Measurements from ENCODE around the gene ZSCAN30.

Gene ZSCAN30

DNA sequence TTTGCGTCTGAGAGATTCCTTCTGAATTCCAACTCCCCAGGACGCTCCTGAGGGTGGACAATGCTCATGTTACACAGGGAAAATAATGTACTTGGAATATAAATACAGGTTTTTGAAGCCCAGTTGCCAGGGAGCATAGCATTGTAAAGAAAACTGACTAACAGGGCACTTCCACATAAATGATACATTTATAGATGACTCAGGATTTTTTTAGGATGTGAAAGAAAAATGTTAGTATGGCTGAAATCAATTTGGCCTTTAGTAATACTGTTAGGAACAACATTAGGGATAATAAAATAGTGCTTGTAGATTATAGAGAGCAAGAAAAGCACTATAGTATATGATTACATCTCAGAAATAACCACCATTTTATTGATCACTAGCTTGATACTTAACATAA lies 25.6 kb downstream of the ZSCAN30 start:
- H3K27me3 Mint-ChIP-seq, result peaks cover 7% of the 10 kb centered on the region
- H3K4me3 Mint-ChIP-seq, result no peak overlapping the region
- peaks cover 55% of the 10 kb centered on the region for H3K36me3 Mint-ChIP-seq
- H3K27ac Mint-ChIP-seq, result peak overlapping the region; percentile 45
- CTCF ChIA-PET, result no interaction called here
- no peak for DNase-seq
- H3K4me1 Mint-ChIP-seq, result peaks cover 27% of the 10 kb centered on the region
- H3K9me3 Mint-ChIP-seq, result peaks cover 32% of the 10 kb centered on the region

DNA sequence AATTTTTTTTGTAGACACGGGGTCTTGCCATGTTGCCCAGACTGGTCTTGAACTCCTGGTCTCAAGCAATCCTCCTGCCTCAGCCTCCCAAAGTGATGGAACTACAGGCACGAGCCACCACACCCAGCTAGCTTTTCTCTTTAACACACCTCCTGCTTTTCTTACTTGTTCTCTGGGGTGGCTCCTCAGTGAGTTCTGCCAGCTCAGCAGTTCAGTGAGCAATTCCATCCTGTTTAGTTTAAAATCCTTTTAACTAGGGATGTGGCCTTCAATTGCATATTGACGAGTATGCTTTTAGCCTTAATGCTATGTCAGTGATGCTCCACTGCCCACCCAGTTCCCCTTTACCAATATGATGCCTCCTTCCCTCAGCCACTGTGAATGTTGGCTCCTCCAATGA lies 33.1 kb downstream of the ZSCAN30 start:
- no peak for DNase-seq
- H3K27me3 Mint-ChIP-seq, result no peaks in the 10 kb centered on the region
- no peaks in the 10 kb centered on the region for H3K4me1 Mint-ChIP-seq
- H3K4me3 Mint-ChIP-seq, result no peak overlapping the region
- H3K27ac Mint-ChIP-seq, result no peak overlapping the region
- peaks cover 34% of the 10 kb centered on the region for H3K9me3 Mint-ChIP-seq
- peaks cover 60% of the 10 kb centered on the region for H3K36me3 Mint-ChIP-seq
- CTCF ChIA-PET, result no interaction called here

DNA sequence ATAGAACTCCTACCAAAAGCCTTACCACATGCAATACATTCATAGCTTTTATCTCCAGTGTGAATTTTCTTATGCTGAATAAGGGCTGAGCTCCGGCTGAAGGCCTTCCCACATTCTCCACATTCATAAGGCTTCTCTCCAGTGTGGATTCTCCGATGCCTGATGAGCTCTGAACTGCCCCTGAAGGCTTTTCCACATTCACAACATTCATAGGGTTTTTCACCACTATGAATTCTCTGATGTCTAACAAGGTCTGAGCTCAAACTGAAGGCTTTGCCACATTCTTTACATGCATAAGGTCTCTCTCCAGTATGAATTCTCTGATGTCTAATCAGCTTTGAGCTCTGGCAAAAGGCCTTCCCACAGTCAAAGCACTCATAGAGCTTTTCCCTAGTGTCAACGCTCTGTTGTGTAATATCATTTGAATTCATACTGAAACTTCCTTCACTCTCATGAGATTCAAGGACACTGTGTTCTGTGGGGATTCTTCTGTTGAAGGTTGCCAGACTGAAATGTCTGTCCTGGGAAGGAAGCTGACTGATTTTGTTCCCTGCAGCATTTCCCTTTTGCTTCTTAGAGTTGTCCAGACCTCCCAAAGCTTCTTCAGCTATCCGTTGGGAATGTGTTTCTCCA lies 36.3 kb downstream of the ZSCAN30 start:
- Mint-ChIP-seq H3K36me3 (peaks cover 66% of the 10 kb centered on the region), H3K9me3 (peaks cover 45% of the 10 kb centered on the region), H3K27me3 (no peaks in the 10 kb centered on the region), H3K27ac (no peak overlapping the region), H3K4me1 (no peaks in the 10 kb centered on the region), H3K4me3 (no peak overlapping the region)
- DNase-seq, result no peak
- CTCF ChIA-PET, result no interaction called here

DNA sequence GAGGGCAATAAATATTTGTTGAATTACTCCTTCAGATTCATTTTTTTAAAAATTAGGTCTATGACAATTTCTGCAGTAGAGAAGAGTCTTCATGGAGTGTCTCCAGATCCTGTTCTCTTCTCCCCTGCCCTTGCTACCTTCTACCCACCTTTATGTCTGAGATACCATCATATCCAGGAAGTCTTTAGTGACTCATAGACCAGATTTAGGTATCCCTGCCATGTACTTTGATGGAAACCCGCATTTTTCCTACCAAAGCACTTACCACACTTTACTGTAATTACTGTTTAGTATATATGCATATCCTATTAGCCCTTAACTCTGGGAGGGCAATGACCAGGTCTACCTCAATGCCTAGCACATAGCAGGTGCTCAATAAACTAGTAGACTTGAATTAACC lies 37.6 kb downstream of the ZSCAN30 start:
- no peak for DNase-seq
- peaks cover 70% of the 10 kb centered on the region for H3K36me3 Mint-ChIP-seq
- no peak overlapping the region for H3K4me3 Mint-ChIP-seq
- peaks cover 51% of the 10 kb centered on the region for H3K9me3 Mint-ChIP-seq
- H3K4me1 Mint-ChIP-seq, result no peaks in the 10 kb centered on the region
- H3K27ac Mint-ChIP-seq, result no peak overlapping the region
- CTCF ChIA-PET, result no interaction called here
- no peaks in the 10 kb centered on the region for H3K27me3 Mint-ChIP-seq

DNA sequence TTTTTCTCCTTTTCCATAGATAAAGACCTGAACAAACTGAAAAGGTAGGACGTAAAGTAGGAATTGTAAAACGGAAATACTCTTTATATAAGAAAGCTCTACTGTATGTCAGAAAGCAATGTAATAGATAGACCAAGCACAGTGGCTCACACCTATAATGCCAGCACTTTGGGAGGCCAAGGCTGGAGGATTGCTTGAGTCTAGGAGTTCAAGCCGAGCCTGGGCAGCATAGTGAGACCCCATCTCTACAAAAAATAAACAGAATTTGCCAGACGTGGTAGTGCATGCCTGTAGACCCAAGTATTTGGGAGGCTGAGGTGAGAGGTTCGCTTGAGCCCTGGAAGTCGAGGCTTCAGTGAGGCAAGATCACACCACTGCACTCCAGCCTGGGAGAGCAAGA lies 41.6 kb downstream of the ZSCAN30 start:
- no peak overlapping the region for H3K4me3 Mint-ChIP-seq
- no peaks in the 10 kb centered on the region for H3K4me1 Mint-ChIP-seq
- peaks cover 76% of the 10 kb centered on the region for H3K9me3 Mint-ChIP-seq
- CTCF ChIA-PET, result no interaction called here
- no peak for DNase-seq
- H3K27me3 Mint-ChIP-seq, result no peaks in the 10 kb centered on the region
- H3K36me3 Mint-ChIP-seq, result peaks cover 91% of the 10 kb centered on the region
- H3K27ac Mint-ChIP-seq, result no peak overlapping the region

DNA sequence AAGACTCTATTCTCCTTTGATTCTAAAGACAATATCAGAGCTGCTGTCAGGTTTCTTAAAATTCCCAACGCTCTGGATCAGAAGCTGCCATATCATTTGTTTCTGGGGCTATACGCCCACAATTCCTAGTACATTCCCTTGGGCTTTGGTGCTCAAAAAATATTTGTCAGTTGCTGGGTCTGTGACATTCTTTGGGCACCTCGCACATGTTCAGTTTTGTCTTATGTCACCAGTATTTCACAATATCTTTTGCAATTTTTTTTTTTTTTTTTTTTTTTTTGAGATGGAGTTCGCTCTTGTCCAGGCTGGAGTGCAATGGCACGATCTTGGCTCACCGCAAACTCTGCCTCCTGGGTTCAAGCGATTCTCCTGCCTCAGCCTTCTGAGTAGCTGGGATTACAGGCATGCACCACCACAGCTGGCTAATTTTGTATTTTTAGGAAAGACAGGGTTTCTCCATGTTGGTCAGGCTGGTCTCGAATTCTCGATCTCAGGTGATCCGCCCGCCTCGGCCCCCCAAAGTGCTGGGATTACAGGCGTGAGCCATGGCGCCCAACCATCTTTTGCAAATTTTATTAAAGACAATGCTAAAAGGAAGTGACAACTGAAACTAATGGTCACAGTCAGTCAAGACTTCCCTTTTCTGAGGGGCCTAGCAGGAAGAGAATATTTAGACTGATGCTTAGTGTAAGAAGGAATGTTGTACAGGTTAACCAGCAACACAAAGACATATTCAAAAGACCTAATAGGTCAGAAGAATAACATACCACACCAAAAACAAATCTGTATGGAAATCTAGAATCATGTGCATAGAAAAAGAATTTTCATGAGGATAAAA lies 42.4 kb downstream of the ZSCAN30 start:
- no peak overlapping the region for H3K27ac Mint-ChIP-seq
- CTCF ChIA-PET, result no interaction called here
- no peak for DNase-seq
- H3K27me3 Mint-ChIP-seq, result no peaks in the 10 kb centered on the region
- H3K4me1 Mint-ChIP-seq, result peaks cover 3% of the 10 kb centered on the region
- H3K4me3 Mint-ChIP-seq, result no peak overlapping the region
- peaks cover 91% of the 10 kb centered on the region for H3K36me3 Mint-ChIP-seq
- peaks cover 75% of the 10 kb centered on the region for H3K9me3 Mint-ChIP-seq

DNA sequence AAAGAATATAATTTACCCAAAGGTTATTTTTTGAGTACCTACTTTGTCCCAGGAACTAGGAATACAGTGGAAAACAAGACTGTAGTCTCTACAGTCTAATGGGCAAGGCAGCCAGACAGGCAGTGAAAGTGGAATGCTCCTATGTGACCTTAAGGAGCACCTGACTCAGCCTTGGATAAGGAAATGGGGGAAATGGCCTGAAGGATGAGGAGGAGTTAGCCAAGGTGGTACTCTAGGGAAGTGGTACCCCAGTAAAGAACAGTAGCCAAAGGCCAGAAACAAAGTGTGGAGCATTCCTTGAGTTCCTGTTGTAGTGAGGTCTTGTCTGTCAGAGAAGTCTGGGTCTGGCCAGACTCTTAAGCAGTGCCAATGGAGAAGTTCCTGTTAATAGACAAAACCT lies 43.2 kb downstream of the ZSCAN30 start:
- Mint-ChIP-seq H3K4me1 (peaks cover 9% of the 10 kb centered on the region), H3K9me3 (peaks cover 68% of the 10 kb centered on the region), H3K36me3 (peaks cover 89% of the 10 kb centered on the region), H3K4me3 (no peak overlapping the region), H3K27ac (no peak overlapping the region), H3K27me3 (no peaks in the 10 kb centered on the region)
- CTCF ChIA-PET, result no interaction called here
- DNase-seq, result no peak

DNA sequence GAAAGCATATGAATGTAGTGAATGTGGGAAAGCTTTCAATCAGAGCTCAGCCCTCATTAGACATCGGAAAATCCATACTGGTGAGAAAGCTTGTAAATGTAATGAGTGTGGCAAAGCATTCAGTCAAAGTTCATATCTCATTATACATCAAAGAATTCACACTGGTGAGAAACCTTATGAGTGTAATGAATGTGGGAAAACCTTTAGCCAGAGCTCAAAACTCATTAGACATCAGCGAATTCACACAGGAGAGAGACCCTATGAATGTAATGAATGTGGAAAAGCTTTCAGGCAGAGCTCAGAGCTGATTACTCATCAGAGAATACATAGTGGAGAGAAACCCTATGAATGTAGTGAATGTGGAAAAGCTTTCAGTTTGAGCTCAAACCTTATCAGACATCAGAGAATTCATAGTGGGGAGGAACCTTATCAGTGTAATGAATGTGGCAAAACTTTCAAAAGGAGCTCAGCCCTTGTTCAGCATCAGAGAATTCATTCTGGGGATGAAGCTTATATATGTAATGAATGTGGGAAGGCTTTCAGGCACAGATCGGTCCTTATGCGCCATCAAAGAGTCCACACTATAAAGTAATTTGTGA lies 44.2 kb downstream of the ZSCAN30 start:
- peaks cover 81% of the 10 kb centered on the region for H3K36me3 Mint-ChIP-seq
- H3K4me1 Mint-ChIP-seq, result peaks cover 9% of the 10 kb centered on the region
- peaks cover 61% of the 10 kb centered on the region for H3K9me3 Mint-ChIP-seq
- no peak overlapping the region for H3K4me3 Mint-ChIP-seq
- no peak for DNase-seq
- H3K27me3 Mint-ChIP-seq, result peaks cover 1% of the 10 kb centered on the region
- CTCF ChIA-PET, result no interaction called here
- no peak overlapping the region for H3K27ac Mint-ChIP-seq

DNA sequence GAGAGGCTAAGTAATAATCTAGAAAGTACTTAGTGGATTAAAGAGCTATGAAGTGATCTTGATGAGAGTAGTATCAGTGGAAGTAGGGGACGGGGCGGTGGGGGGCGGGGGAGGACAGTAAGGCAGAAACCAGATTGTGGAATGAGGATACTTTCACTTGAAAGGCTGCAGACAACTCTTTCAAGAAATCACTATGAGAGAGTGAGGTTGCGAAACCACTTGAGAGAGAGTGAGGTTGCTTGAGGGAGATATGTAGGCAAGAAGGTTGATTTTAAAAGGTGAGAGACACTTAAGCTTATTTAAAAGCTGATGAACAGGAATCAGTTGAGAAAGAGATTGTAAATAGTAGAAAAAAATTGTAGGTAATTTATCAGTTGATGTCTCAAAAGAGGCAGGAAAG lies 45.4 kb downstream of the ZSCAN30 start:
- CTCF ChIA-PET, result no interaction called here
- peaks cover 14% of the 10 kb centered on the region for H3K4me1 Mint-ChIP-seq
- no peak for DNase-seq
- H3K36me3 Mint-ChIP-seq, result peaks cover 69% of the 10 kb centered on the region
- no peak overlapping the region for H3K27ac Mint-ChIP-seq
- peaks cover 4% of the 10 kb centered on the region for H3K27me3 Mint-ChIP-seq
- peaks cover 51% of the 10 kb centered on the region for H3K9me3 Mint-ChIP-seq
- H3K4me3 Mint-ChIP-seq, result no peak overlapping the region

DNA sequence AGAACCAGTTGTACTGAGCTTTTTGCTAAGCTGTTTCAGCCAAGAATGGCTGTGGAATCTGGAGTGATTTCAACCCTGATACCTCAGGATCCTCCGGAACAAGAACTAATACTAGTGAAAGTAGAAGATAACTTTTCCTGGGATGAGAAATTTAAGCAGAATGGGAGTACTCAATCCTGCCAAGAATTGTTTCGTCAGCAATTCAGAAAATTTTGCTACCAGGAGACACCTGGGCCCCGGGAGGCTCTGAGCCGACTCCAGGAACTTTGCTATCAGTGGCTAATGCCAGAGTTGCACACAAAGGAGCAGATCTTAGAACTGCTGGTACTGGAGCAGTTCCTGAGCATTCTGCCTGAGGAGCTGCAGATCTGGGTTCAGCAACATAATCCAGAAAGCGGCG lies 47.6 kb downstream of the ZSCAN30 start:
- Mint-ChIP-seq H3K4me3 (no peak overlapping the region), H3K36me3 (peaks cover 53% of the 10 kb centered on the region), H3K9me3 (peaks cover 44% of the 10 kb centered on the region), H3K4me1 (peaks cover 17% of the 10 kb centered on the region), H3K27me3 (peaks cover 4% of the 10 kb centered on the region), H3K27ac (no peak overlapping the region)
- no peak for DNase-seq
- CTCF ChIA-PET, result no interaction called here

- H3K27me3 Mint-ChIP-seq, result peaks cover 4% of the 10 kb centered on the region
- peak overlapping the region; percentile 90 for H3K4me3 Mint-ChIP-seq
- peaks cover 43% of the 10 kb centered on the region for H3K36me3 Mint-ChIP-seq
- H3K4me1 Mint-ChIP-seq, result peaks cover 17% of the 10 kb centered on the region
- CTCF ChIA-PET, result interaction anchor here (0.5 kb wide), 1 partner anchor 215 kb away, joined by 3 read pairs; no protein-coding TSS in a partner anchor
- peaks cover 36% of the 10 kb centered on the region for H3K9me3 Mint-ChIP-seq
- DNase-seq, result no peak
- H3K27ac Mint-ChIP-seq, result peak overlapping the region; percentile 95
Observed at GRCh38 chr18:35241448-35241804, 48.6 kb downstream of the ZSCAN30 start.

- DNase-seq, result peak; percentile 97
- CTCF ChIA-PET, result interaction anchor here (0.5 to 1.4 kb wide), 2 partner anchors 115 to 215 kb away, joined by 3 to 4 read pairs; no protein-coding TSS in a partner anchor
- H3K27ac Mint-ChIP-seq, result peak within 1 kb of the TSS; percentile 95
- H3K4me3 Mint-ChIP-seq, result peak within 1 kb of the TSS; percentile 90
- H3K36me3 Mint-ChIP-seq, result peaks cover 37% of the 10 kb centered on the region
- H3K27me3 Mint-ChIP-seq, result peaks cover 4% of the 10 kb centered on the region
- peaks cover 31% of the 10 kb centered on the region for H3K9me3 Mint-ChIP-seq
- peaks cover 17% of the 10 kb centered on the region for H3K4me1 Mint-ChIP-seq
Observed at GRCh38 chr18:35240664-35241447, 49.2 kb downstream of the ZSCAN30 start, which contains the start of gene ZNF397. ZNF397 (plus strand) TSS chr18:35241034; CDS start chr18:35242471, 1,437 bp downstream.

DNA sequence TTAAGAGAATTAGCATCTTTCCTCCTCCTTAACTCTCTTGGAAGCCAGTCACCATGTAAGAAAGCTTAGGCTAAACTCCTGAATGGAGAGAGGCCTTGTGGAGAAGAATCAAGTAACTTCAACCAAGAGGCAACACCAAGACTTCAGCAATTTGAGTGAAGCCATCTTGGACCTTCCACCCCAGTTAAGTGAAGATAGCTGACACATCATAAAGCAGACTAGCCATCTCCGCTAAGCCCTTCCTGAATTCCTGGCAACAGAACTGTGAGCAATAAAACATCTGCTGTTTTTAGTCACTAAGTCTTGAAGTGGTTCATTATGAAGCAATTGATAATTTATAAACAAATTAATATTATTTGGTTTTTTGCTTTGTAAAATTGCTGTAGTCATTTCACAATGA lies 50.7 kb downstream of the ZSCAN30 start:
- H3K27ac Mint-ChIP-seq, result no peak overlapping the region
- H3K27me3 Mint-ChIP-seq, result peaks cover 4% of the 10 kb centered on the region
- peaks cover 17% of the 10 kb centered on the region for H3K4me1 Mint-ChIP-seq
- H3K4me3 Mint-ChIP-seq, result no peak overlapping the region
- CTCF ChIA-PET, result interaction anchor here (1.4 kb wide), 1 partner anchor 116 kb away, joined by 4 read pairs; no protein-coding TSS in a partner anchor
- no peak for DNase-seq
- peaks cover 16% of the 10 kb centered on the region for H3K9me3 Mint-ChIP-seq
- peaks cover 22% of the 10 kb centered on the region for H3K36me3 Mint-ChIP-seq
